GM21737 (cell line): ENCODE results near the gene WNK3.
"Not testable (repeated sequence)": the region's sequence is repeated elsewhere in the genome, so short reads cannot be mapped to it uniquely, and the experiment has no call there.

Experiments used
- ATAC-seq: cut with Tn5 transposase; IDR thresholded peaks from one replicate; pipeline ENCODE4 v1.9.1; 2021; ENCODE audit warnings: mild to moderate bottlenecking, moderate library complexity; ENCODE audit not compliant: unreplicated experiment

WNK3 gene

DNA sequence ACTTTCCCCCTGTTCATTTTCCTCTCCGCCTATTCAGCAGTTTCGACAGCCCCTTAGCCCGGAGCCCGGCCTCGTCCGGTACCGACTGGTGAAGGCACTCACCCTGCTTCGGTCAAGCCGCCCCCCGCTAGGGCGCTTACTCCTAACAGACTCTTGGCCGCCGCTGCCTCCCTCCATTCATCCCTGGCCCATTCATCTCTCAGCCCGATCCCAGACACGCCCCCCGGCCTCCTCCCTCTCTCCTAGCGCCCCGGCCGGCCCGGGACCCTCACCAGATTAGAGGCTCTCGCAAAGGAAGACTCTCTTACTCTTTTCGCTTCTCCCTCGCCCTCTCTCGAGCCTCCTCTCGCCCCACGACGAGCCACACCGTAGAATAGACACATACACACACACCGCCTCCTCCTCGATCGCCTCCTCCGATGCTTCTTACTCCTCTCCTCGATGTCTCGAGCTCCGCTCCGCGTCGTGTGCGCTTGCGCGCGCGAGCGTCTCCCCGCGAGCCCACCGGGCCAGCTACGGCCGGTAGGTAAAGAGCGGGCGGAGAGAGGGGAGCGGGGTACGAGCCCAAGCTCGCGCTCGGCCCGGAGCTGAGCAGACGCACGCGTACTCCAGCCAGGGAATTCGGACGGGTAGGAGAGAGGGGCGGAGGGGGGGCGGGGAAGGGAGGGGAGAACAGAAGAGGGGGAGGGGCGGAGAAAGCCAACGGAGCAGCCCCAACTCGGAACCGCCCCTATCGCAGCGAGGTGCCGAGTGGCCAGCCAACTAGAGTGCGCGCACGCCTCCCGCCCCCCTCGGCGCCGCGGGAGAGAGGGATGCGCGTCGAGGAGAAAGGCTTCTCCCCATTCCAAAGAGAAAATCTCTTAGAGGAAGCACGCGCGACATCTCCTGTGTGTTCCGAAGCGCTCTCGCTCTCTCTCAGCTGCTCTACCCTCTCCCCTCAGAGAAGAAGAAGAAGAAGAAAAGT is at the start of gene WNK3:
WNK3 (minus strand) TSS at position 633 of the 964 bp plus-strand sequence.
- no peak for ATAC-seq

GRCh38 chrX:54407266-54407665 is 49.4 kb upstream of the WNK3 start:
- ATAC-seq: no peak

DNA sequence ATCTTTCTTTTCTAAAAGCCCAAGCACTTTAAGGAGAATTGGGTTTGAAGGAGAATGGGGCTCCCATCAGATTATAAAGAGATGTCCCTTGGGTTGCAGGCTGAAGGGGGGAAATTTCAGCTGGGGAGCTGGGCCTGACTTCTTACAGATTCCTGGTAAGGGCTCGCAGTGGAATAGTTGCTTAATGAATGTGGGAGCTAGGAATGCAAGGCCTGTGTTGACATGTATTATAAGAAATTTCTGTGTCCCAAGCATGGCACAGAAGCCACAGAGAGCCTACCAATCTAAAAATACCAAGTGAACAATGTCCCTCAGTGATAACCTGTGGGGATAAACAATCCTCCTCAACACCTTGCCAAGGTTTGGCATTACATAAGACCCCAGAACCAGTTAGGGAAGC is 39.3 kb upstream of the WNK3 start:
- ATAC-seq: no peak

- ATAC-seq: no peak
These were observed 28.5 kb upstream of the WNK3 start for GRCh38 chrX:54386314-54386713.

DNA sequence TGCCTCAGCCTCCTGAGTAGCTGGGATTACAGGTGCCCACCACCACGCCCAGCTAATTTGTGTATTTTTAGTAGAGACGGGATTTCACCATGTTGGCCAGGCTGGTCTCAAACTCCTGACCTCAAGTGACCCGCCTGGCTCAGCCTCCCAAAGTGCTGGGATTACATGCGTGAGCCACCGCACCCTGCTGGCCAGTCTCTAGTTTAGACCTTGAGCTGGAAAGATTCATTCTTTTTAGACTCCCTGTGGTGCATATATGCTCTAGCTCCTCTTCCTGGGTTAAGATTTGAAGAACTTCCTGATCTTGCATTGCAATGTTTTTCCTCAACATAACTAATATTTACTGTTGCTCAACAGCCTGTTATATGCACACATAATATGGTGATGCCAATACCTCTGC is 26.8 kb upstream of the WNK3 start:
- not testable (repeated sequence) for ATAC-seq

DNA sequence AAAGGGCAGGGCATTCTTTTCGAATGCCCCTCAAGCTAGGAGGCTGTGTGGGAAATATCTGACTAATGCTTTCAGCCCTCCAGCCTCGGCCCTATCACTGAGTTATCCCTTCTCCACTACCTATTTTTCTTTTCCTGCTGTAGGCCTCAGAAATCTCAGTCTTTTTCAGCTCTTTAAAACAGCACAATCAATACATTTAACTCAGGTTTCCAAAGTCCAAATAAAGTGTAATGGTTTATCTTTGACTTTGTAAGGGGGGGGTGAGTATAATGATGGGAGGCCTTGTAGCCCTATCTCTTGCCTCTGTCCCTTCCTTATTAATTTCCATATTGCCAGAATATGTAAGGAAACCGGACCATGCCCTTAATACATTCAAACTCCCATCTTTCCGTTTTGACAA is 1.6 kb upstream of the WNK3 start:
- ATAC-seq: no peak

DNA sequence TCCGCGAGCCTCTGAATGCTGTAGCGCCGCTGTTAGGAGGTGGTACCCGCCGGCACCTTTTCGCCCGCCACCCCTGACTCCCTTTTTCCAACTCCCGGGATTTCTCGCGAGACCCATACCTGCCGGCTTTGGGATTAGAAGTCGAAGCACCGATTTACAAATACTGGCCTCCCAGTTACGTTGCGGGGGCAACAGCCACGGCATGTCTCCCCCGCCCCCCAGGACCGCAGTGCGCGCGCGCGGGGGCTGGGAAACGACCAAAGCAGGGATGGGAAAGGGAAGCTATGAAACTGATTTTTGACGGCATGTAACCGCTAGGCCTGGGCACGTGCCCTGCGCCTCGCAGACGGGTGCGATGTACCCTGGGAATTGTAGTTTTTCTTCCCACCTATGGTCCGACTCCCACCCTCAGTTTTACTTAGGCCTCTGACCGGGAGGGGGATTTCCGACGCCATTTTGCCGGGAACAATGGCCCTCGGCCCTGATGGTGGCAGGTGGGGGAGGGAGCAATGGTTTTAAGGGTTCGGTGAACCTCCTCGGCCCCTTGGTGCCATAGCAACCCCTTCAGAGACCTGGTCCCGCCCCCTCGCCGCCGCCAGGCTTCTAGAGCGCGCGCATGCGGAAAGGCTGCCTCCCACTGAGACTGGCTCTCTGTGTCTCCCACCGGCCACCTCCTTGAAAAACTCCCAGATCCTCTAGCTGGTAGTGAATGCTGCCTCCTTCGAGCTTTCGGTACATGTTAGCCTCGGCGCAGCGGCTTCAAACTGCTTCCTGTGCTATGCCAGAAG is 772 bp upstream of the WNK3 start:
- peak; percentile 64 for ATAC-seq

GRCh38 chrX:54352677-54353076 is 5.2 kb downstream of the WNK3 start:
- ATAC-seq: no peak

- not testable (repeated sequence) for ATAC-seq
These were observed 20.5 kb downstream of the WNK3 start for GRCh38 chrX:54337383-54337782.

- ATAC-seq: no peak
These were observed 32.8 kb downstream of the WNK3 start for GRCh38 chrX:54325077-54325476.

- no peak for ATAC-seq
These were observed 37.8 kb downstream of the WNK3 start for GRCh38 chrX:54320067-54320466.

DNA sequence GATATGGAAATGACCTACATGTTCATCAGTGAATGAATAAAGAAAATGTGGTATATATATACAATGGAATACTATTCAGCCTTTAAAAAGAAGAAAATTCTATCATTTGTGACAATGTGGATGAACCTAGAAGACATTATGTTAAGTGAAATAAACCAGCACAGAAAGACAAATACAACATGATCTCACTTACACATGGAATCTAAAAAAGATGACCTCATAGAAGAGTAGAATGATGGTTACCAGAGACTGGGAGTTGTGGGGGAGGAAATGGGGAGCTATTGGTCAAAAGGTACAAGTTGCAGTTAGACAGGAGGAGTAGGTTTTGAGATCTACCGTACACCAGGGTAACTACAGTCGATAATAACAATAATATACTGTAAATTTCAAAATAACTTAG is 51.5 kb downstream of the WNK3 start:
- ATAC-seq: no peak

DNA sequence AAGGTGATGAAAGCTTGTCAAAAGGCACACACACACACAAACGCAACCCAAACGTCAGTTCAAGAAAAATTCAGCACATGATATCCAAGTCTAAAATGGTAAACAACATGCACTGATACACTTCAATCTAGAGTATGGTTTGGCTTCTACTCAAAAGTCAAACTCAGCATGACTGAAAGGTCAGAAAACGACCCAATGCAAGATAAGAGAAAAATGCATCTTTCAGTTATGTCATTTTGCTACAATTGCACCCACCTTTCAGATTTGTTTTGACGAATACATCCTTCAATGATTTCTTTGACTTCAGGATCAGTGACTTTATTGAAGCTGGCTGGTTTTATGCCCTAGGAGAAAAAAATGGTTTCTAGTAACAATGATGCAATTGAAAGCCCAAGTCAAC is 56.3 kb downstream of the WNK3 start:
- ATAC-seq: no peak

DNA sequence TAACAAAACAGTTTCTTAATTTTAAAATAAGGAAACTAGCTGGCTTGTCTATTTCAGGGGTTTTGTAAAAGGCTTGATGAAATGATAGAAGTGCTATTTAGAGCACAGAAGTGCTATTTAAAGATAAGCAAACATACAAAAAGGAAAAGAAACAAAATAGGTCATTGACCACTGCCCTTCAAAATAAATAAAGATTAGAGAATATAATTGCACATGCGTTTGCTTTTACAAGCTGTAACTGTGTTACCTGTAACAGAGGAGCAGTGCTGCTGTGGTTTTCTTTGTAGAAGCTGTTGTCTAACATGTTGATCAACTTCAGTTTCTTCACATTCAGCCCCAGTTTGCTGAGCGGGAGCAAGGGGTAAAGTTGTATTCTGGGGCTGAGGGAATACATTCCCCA is 63.5 kb downstream of the WNK3 start:
- ATAC-seq: no peak

DNA sequence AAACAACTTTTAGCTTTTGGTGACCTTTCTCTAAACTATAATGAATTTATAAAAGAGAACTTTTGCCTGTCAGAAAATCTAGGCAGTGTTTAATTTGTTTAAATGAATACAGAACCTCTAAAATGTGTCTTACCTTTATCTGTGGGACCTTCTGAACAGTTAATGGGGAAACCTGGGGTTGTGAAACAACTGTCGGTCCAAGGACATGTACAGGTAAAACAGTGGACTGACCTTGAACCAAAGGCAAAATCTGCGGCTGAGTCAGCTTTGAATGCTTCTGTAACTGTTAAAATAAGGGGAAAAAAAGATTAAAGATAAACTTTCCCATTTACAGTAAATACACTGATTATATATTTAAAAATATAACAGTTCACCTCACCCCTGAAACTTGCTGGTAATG is 65.1 kb downstream of the WNK3 start:
- no peak for ATAC-seq

GRCh38 chrX:54291758-54292157 is 66.1 kb downstream of the WNK3 start:
- no peak for ATAC-seq

- no peak for ATAC-seq
These were observed 68.9 kb downstream of the WNK3 start for GRCh38 chrX:54288968-54289367.

GRCh38 chrX:54288277-54288676 is 69.6 kb downstream of the WNK3 start:
- no peak for ATAC-seq

DNA sequence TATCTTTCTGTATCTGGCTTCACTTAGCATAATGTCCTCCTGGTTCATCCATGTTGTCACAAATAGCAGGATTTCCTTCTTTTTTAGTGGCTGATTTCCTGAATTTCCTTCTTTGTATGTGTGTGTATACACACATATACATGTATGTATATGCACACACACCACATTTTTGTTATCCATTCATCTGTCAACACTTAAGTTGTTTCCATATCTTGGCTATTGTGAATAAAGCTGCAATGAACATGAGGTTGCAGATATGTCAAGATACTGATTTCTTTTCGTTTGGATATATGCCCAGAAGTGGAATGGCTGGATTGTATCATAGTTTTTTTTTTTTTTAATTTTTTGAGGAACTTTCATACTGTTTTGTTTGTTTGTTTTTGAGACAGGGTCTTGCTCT is 76.2 kb downstream of the WNK3 start:
- ATAC-seq: no peak

GRCh38 chrX:54280466-54280865 is 77.4 kb downstream of the WNK3 start:
- ATAC-seq: no peak

DNA sequence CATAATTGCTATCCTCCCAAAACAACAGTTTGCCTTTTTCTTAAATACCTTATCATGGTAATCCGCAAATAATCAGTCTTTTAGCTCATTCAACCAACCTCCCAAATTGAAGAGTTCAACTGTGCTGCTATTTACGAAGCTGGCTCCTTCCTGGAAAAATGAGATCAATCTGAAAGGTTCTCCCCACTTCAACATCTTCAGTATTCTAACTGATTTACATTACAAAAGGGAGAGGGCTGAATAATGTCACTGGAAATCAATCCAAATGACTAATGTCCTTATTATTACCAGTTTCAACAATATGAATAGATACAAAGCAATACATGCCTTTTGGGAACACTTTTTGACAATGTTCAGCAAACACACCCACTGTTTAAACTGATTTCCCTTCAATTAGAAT is 86.2 kb downstream of the WNK3 start:
- ATAC-seq: no peak

DNA sequence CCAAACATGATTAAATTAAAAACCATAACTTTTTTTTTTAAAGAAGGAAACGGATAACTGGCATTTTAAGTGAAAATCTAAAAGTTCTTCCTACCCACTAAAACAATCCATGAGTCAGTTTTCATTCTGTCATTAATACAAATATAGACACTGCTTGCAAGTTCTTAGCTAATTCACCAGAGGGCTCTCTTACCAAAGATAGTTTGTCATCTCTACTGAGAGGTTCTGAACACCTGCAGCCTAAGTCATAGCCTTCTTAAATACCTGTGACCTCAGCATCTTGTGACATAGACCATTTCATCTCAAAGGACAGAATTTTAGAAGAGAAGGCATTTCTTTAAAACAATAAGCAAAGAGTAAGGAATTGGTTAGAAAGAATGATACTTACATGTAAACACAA is 109.5 kb downstream of the WNK3 start:
- no peak for ATAC-seq
